Measurements from ENCODE around the gene COMTD1. TPM values are rescaled to one million over a fixed set of nuclear protein-coding genes. Genes with fewer than 3 reads are reported as not detected.

Gene COMTD1
- total and polyA plus RNA-seq, 2 of the 4 experiments (the other 2 are of a cell fraction), result 1.6 to 6.4 TPM

DNA sequence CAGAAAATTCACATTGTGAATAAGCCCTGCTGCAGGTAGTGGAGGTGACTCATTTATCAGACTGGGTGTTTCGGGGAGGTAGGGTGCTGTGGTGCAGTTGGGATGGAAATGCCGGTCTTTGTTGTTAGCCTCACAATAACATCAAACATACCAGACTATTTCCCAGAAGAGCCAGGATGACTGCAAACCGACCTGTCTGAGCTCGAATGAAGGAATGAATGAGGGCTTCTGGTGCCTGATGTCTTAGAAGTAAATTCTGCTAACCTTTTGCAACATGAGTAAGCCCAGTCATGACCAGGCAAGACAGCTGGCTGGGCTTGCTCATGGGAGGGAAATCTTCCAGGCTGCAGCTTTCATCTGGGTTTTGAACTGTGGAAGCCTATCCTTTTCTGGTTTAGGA lies 27.6 kb downstream of the COMTD1 start:
- dilution Hi-C loops (cut with HindIII; ENCODE audit: low sequenced_read_pairs, unreplicated experiment) (no loop called here), intact Hi-C loops (cut with micrococcal nuclease) (no loop called here), in situ Hi-C loops (cut with MboI; ENCODE audit: low sequenced_read_pairs) (no loop called here)
- WGBS, 2 experiments (ENCODE audit: extremely low coverage in 2 of 2, insufficient read length in 1 of 2), result no CpG with 5 or more reads among the region's 4 CpGs
- peak overlapping the region; percentile 31; the same call in 1 of the 2 replicates for H2AK5ac ChIP-seq (ENCODE audit: low read depth, low read length)
- H3K56ac ChIP-seq (ENCODE audit: extremely low read depth, insufficient read depth, low read length), result no peak overlapping the region
- peak overlapping the region; percentile 75 for H2BK120ac ChIP-seq (ENCODE audit: low read depth, low read length)
- no peaks in the 10 kb centered on the region for H3K27me3 ChIP-seq (ENCODE audit: control insufficient read depth, insufficient read depth, low read length)
- CTCF ChIA-PET, result no interaction called here
- H4K91ac ChIP-seq (ENCODE audit: insufficient read depth, low read depth, low read length), result peak overlapping the region; percentile 12; the same call in 1 of the 2 replicates
- TF ChIP-seq NFE2L2 (IDR thresholded peaks at IDR 0.05; ENCODE audit: low read depth, low read length) (peak; percentile 44; the same call in 1 of the 2 replicates), BHLHE40 (IDR thresholded peaks at IDR 0.05; ENCODE audit: low read depth, low read length) (no peak), RAD21 (IDR thresholded peaks at IDR 0.05; ENCODE audit: low read length) (no peak), FOS (IDR thresholded peaks at IDR 0.05; ENCODE audit: low read depth, low read length) (no peak; the same call in 1 of the 2 replicates), POLR2A (IDR thresholded peaks at IDR 0.05; ENCODE audit: low read depth, low read length) (no peak), MXI1 (IDR thresholded peaks at IDR 0.05; ENCODE audit: borderline replicate concordance, low read depth, low read length) (peak; percentile 31; the same call in 1 of the 2 replicates), CEBPB (IDR thresholded peaks at IDR 0.05; ENCODE audit: low read depth, low read length) (peak; percentile 68), SMC3 (IDR thresholded peaks at IDR 0.05; ENCODE audit: low read depth, low read length) (peak; percentile 3; the same call in 1 of the 2 replicates)
- TF ChIP-seq, protein P1, sequence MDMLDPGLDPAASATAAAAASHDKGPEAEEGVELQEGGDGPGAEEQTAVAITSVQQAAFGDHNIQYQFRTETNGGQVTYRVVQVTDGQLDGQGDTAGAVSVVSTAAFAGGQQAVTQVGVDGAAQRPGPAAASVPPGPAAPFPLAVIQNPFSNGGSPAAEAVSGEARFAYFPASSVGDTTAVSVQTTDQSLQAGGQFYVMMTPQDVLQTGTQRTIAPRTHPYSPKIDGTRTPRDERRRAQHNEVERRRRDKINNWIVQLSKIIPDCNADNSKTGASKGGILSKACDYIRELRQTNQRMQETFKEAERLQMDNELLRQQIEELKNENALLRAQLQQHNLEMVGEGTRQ (IDR thresholded peaks at IDR 0.05; ENCODE audit: low read depth, low read length), result no peak
- no peaks in the 10 kb centered on the region for H3K9me3 ChIP-seq (ENCODE audit: control insufficient read depth, insufficient read depth, low read length)
- no peak overlapping the region for H3K4me3 ChIP-seq (ENCODE audit: insufficient read depth, low read depth, low read length)
- peak overlapping the region; percentile 81; the same call in 1 of the 3 replicates for H2BK15ac ChIP-seq (ENCODE audit: low read depth, low read length)
- POLR2A ChIA-PET (ENCODE audit: unreplicated experiment), result interaction anchor here (0.5 kb wide), 1 partner anchor 998 kb away, joined by 6 read pairs; no protein-coding TSS in a partner anchor
- H2AFZ ChIP-seq (replicated peaks; ENCODE audit: low read length, poor library complexity), result peak overlapping the region; percentile 48
- H3K4me2 ChIP-seq (ENCODE audit: low read depth, low read length), result peak overlapping the region; percentile 8; the same call in 1 of the 2 replicates
- H3K9ac ChIP-seq (ENCODE audit: low read depth, low read length), result no peak overlapping the region
- H2BK5ac ChIP-seq (ENCODE audit: low read depth, low read length, poor library complexity, severe bottlenecking), result peak overlapping the region; percentile 56
- H4K20me1 ChIP-seq (ENCODE audit: insufficient read depth, low read length), result peaks cover 12% of the 10 kb centered on the region
- peak; percentile 8 for ATAC-seq (ENCODE audit: low read depth)
- H2AK9ac ChIP-seq (replicated peaks; ENCODE audit: low read depth, low read length, poor library complexity), result peak overlapping the region; percentile 5
- peaks cover 12% of the 10 kb centered on the region for H3K4me1 ChIP-seq (ENCODE audit: control insufficient read depth, insufficient read depth, low read length)
- H3K23ac ChIP-seq (ENCODE audit: low read depth, low read length), result no peak overlapping the region; the same call in 1 of the 2 replicates
- peaks cover 6% of the 10 kb centered on the region for H3K36me3 ChIP-seq (ENCODE audit: control insufficient read depth, insufficient read depth, low read length)
- peaks cover 9% of the 10 kb centered on the region for H3K9me1 ChIP-seq (ENCODE audit: insufficient read depth, low read length)
- peak overlapping the region; percentile 90 for H2BK20ac ChIP-seq (ENCODE audit: low read depth, low read length)
- peak overlapping the region; percentile 28; the same call in 1 of the 2 replicates for H3K27ac ChIP-seq (ENCODE audit: insufficient read depth, low read length)
- peak overlapping the region; percentile 57 for H3K14ac ChIP-seq (replicated peaks; ENCODE audit: low read depth, low read length)
- H3K4ac ChIP-seq (ENCODE audit: low read depth, low read length), result peak overlapping the region; percentile 78
- DNase-seq, result peak; percentile 90
- BruUV-seq (replicated peaks), result no TSS peak
- peaks cover 0 to 14% of the 10 kb centered on the region in 2 experiments; a peak in 1 of 4 replicates for H3K79me1 ChIP-seq (ENCODE audit: low read depth in 1 of 2, low read length in 2 of 2)
- peak overlapping the region; percentile 6; the same call in 1 of the 2 replicates for H3K18ac ChIP-seq (ENCODE audit: low read depth, low read length)
- peak overlapping the region in 1 of 2 experiments; percentile 72; a peak in 1 of 4 replicates for H4K8ac ChIP-seq (ENCODE audit: low read depth in 2 of 2, low read length in 2 of 2)
- H4K5ac ChIP-seq (ENCODE audit: low read depth, low read length), result no peak overlapping the region

All from IMR-90 (cell line).